ENCODE results near the gene RIPK1.

DNA sequence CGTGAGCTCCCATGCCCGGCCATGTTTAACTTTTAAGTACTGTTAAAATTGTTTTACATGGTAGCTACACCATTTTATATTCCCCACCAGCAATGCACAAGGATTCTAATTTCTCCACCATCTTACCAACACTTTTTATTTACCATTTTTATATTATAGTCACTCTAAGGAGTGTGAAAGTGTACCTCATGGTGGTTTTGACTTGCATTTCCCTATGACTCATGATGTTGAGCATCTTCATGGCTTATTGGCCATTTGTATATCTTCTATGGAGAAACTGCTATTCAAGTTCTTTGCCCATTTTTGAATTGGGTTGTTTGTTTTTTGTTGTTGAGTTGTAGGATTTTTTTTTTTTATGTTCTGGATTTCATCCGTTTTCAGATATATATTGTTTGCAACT lies 34.6 kb downstream of the RIPK1 start:
- TF ChIP-seq POLR2A (IDR thresholded peaks at IDR 0.05), result no peak
- TF ChIP-seq, protein P1, sequence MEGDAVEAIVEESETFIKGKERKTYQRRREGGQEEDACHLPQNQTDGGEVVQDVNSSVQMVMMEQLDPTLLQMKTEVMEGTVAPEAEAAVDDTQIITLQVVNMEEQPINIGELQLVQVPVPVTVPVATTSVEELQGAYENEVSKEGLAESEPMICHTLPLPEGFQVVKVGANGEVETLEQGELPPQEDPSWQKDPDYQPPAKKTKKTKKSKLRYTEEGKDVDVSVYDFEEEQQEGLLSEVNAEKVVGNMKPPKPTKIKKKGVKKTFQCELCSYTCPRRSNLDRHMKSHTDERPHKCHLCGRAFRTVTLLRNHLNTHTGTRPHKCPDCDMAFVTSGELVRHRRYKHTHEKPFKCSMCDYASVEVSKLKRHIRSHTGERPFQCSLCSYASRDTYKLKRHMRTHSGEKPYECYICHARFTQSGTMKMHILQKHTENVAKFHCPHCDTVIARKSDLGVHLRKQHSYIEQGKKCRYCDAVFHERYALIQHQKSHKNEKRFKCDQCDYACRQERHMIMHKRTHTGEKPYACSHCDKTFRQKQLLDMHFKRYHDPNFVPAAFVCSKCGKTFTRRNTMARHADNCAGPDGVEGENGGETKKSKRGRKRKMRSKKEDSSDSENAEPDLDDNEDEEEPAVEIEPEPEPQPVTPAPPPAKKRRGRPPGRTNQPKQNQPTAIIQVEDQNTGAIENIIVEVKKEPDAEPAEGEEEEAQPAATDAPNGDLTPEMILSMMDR (IDR thresholded peaks at IDR 0.05 in 4 of 5, conservative IDR thresholded peaks at IDR 0.05 in 1 of 5), result no peak

Data from gastrocnemius medialis (tissue), 4 donors.